ENCODE measurements around the gene CDS2. TPM values are rescaled to one million over a fixed set of nuclear protein-coding genes. Genes with fewer than 3 reads are reported as not detected.

Gene CDS2
- total RNA-seq, 1 donor from 2014 or later = 23.4 TPM

DNA sequence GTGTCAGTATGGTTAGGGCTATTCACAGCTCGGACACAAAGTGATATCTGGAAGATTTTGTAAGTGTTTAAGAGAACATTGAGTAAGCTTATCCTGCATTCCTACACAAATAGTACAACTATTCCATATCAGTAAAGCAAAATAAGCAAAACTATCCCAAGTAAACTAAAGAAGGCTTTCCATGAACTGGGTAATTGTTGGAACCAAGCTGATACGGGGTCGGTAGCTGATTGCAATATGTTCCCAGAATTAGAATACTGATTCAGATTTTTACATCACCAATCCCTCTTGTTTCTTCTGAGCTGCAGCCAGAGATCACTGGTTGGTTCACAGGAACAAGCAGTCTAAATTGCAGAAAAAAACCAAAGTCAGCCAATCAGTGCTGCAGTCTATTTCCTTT, 54.1 kb downstream of the CDS2 start:
- FAIRE-seq (no peak), DNase-seq (ENCODE audit: low read depth) (no peak)
- TF ChIP-seq, protein P1, sequence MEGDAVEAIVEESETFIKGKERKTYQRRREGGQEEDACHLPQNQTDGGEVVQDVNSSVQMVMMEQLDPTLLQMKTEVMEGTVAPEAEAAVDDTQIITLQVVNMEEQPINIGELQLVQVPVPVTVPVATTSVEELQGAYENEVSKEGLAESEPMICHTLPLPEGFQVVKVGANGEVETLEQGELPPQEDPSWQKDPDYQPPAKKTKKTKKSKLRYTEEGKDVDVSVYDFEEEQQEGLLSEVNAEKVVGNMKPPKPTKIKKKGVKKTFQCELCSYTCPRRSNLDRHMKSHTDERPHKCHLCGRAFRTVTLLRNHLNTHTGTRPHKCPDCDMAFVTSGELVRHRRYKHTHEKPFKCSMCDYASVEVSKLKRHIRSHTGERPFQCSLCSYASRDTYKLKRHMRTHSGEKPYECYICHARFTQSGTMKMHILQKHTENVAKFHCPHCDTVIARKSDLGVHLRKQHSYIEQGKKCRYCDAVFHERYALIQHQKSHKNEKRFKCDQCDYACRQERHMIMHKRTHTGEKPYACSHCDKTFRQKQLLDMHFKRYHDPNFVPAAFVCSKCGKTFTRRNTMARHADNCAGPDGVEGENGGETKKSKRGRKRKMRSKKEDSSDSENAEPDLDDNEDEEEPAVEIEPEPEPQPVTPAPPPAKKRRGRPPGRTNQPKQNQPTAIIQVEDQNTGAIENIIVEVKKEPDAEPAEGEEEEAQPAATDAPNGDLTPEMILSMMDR (IDR thresholded peaks at IDR 0.05; ENCODE audit: insufficient read depth, low read length, severe bottlenecking) = no peak
- Histone ChIP-seq H3K4me3 (ENCODE audit: low read depth, low read length) (no peak overlapping the region), H3K36me3 (ENCODE audit: control insufficient read depth, insufficient read depth, low read length) (peaks cover 4% of the 10 kb centered on the region), H3K27me3 (ENCODE audit: control insufficient read depth, insufficient read depth, low read length) (no peaks in the 10 kb centered on the region)

- FAIRE-seq (no peak), DNase-seq (ENCODE audit: low read depth) (no peak)
- Histone ChIP-seq H3K36me3 (ENCODE audit: control insufficient read depth, insufficient read depth, low read length) (peaks cover 4% of the 10 kb centered on the region), H3K4me3 (ENCODE audit: low read depth, low read length) (no peak overlapping the region), H3K27me3 (ENCODE audit: control insufficient read depth, insufficient read depth, low read length) (no peaks in the 10 kb centered on the region)
- TF ChIP-seq, protein P1 (IDR thresholded peaks at IDR 0.05; ENCODE audit: insufficient read depth, low read length, severe bottlenecking) = no peak
Observed at GRCh38 chr20:5181492-5181891, 54.7 kb downstream of the CDS2 start.

GRCh38 chr20:5181958-5182357, 55.1 kb downstream of the CDS2 start:
- Histone ChIP-seq H3K36me3 (ENCODE audit: control insufficient read depth, insufficient read depth, low read length) (peaks cover 5% of the 10 kb centered on the region), H3K4me3 (ENCODE audit: low read depth, low read length) (no peak overlapping the region), H3K27me3 (ENCODE audit: control insufficient read depth, insufficient read depth, low read length) (no peaks in the 10 kb centered on the region)
- TF ChIP-seq, protein P1 (IDR thresholded peaks at IDR 0.05; ENCODE audit: insufficient read depth, low read length, severe bottlenecking) = no peak
- DNase-seq (ENCODE audit: low read depth) (no peak), FAIRE-seq (no peak)

DNA sequence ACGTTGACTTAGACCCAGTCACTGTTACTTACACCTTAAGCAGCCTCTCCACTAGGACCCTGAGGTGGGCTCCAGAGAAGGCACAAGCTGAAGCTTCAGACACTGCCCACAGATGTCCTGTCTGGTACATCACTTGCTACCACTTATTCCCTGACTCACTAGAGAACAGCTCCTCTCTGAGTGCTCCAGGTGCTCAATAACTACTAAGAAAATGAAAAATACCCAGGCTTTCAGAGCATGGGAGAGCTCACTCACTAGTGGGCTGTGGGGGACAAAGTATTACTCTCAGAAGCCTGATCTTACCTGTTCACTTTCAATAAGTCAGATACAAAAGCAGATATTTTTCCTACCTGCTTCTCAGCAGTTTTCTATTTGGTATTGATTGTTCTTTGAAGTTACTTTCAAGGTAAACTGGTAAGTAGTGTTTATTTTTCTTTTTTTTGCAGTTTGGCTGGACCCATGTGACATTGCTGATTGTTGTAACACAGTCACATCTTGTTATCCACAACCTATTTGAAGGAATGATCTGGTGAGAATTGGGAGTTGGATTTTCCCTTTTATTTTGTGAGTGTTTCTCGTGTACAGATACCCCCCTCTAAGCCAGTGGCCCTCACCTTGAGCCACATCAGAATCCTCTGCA, 55.9 kb downstream of the CDS2 start:
- TF ChIP-seq, protein P1 (IDR thresholded peaks at IDR 0.05; ENCODE audit: insufficient read depth, low read length, severe bottlenecking) = no peak
- Histone ChIP-seq H3K36me3 (ENCODE audit: control insufficient read depth, insufficient read depth, low read length) (peaks cover 5% of the 10 kb centered on the region), H3K27me3 (ENCODE audit: control insufficient read depth, insufficient read depth, low read length) (no peaks in the 10 kb centered on the region), H3K4me3 (ENCODE audit: low read depth, low read length) (no peak overlapping the region)
- FAIRE-seq = no peak
- DNase-seq (ENCODE audit: low read depth) = no peak

DNA sequence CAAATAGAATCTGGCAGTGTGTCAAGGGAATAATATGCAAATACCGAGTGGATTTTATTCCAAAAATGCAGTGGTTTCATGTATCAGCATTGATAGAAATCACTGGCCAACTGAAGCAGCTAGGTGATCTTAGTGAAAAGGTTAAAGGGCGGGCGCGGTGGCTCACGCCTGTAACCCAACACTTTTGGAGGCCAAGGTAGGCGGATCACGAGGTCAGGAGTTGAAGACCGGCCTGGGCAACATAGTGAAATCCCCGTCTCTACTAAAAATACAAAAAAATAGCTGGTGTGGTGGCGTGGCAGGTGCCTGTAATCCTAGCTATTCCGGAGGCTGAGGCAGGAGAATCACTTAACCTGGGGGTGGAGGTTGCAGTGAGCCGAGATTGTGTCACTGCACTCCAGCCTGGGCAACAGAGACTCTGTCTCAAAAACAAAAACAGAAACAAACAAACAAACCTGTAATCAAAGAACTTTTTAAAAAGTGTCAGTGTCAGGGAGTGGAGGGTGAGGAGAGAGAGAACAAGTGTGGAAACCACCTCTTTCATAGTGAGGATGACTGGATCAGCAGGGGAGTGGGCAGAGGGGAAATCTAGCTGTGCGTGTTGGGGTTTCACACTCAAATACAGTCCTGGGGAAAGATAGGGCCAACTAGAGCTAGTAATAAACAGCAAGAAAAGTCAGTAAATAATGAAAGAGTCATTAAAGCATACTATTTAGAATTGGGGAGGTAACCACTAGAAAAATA, 57.1 kb downstream of the CDS2 start:
- TF ChIP-seq, protein P1 (IDR thresholded peaks at IDR 0.05; ENCODE audit: insufficient read depth, low read length, severe bottlenecking) = no peak
- DNase-seq (ENCODE audit: low read depth) (no peak), FAIRE-seq (no peak)

More for the DNA sequence above, 57.1 kb downstream of the CDS2 start:
- Histone ChIP-seq H3K27me3 (ENCODE audit: control insufficient read depth, insufficient read depth, low read length) (no peaks in the 10 kb centered on the region), H3K4me3 (ENCODE audit: low read depth, low read length) (no peak overlapping the region), H3K36me3 (ENCODE audit: control insufficient read depth, insufficient read depth, low read length) (peaks cover 5% of the 10 kb centered on the region)
